Gastroesophageal sphincter (tissue), 4 donors: ENCODE results near the gene HSP90B1. TPM values are rescaled to one million over a fixed set of nuclear protein-coding genes. Genes with fewer than 3 reads are reported as not detected.
A peak's percentile ranks its signal among the peaks of the same experiment; 100 is the strongest.

Experiments
- ATAC-seq: fragments of 150-250 bp; one replicate; pipeline ENCODE4 v1.9.1; 2016; ENCODE audit warnings: mild to moderate bottlenecking, moderate library complexity
- H3K27ac ChIP-seq, 4 donors: fragments of 200-600 bp; sonication (generic) in 3 of 4; 1 replicate in 3 of 4; 2 replicates in 1 of 4; pipeline ENCODE4 v1.5.1; 2016 to 2019
- H3K27me3 ChIP-seq: fragments of 200-600 bp; sonication (generic); one replicate; pipeline ENCODE4 v1.5.1; 2019
- H3K36me3 ChIP-seq, 2 donors: fragments of 200-600 bp; sonication (generic); one replicate each; pipeline ENCODE4 v1.5.1; 2019; ENCODE audit warnings: control low read depth in 1 of 2
- H3K4me1 ChIP-seq, 3 donors: fragments of 200-600 bp; sonication (generic); 1 replicate in 2 of 3; 2 replicates in 1 of 3; pipeline ENCODE4 v1.5.1; 2016 to 2019; ENCODE audit warnings: control low read depth in 2 of 3
- H3K4me3 ChIP-seq, 2 donors: fragments of 200-600 bp; sonication (generic); one replicate each; pipeline ENCODE4 v1.5.1; 2019; ENCODE audit warnings: mild to moderate bottlenecking in 1 of 2, moderate library complexity in 1 of 2
- H3K9me3 ChIP-seq, 3 donors: fragments of 200-600 bp; sonication (generic); one replicate each; pipeline ENCODE4 v1.5.1; 2017 to 2019; ENCODE audit warnings: control low read depth in 2 of 3
- CTCF ChIP-seq, 4 experiments: fragments of 200-600 bp in 2 of 4; fragments of 450-650 bp in 2 of 4; sonication (generic) in 1 of 4; IDR thresholded peaks; one replicate each; pipeline ENCODE4 v1.5.1; 2017 to 2019; ENCODE audit warnings: antibody characterized with exemption in 4 of 4, mild to moderate bottlenecking in 2 of 4, moderate library complexity in 2 of 4
- EP300 ChIP-seq: sonication (generic); formaldehyde crosslinking; IDR thresholded peaks from one replicate; pipeline ENCODE4 v1.6.1; 2017; ENCODE audit warnings: antibody characterized with exemption, mild to moderate bottlenecking
- POLR2A ChIP-seq, 2 donors: fragments of 450-650 bp; IDR thresholded peaks; one replicate each; pipeline ENCODE4 v1.6.1; 2017; ENCODE audit warnings: antibody characterized with exemption in 2 of 2, mild to moderate bottlenecking in 2 of 2, moderate library complexity in 1 of 2
- POLR2AphosphoS5 ChIP-seq: sonication (generic); formaldehyde crosslinking; IDR thresholded peaks from one replicate; pipeline ENCODE4 v1.6.1; 2017; ENCODE audit warnings: antibody characterized with exemption
- WGBS, 2 donors: methylation state at CpG; one replicate each; pipeline ENCODE4 v1.1.5; 2018; ENCODE audit warnings: low coverage in 1 of 2; 5-methylcytosine and 5-hydroxymethylcytosine counted together
- total RNA-seq, 4 donors: library from RNA; depleted of rRNA; stranded (reverse); fragments of >200 nt; gene quantifications; one replicate each; pipeline ENCODE4 v1.1.0, GENCODE V29; 2016

The HSP90B1 gene
- total RNA-seq, 4 donors from 2014 or later = 137 to 334 (median 231) TPM

- no CpG with 5 or more reads among the region's 1 CpG for WGBS, 2 donors
- TF ChIP-seq POLR2AphosphoS5 (no peak), EP300 (no peak), POLR2A (IDR thresholded peaks at IDR 0.05) (no peak), CTCF (IDR thresholded peaks at IDR 0.05) (no peak)
- Histone ChIP-seq H3K4me3 (no peak overlapping the region), H3K9me3 (no peaks in the 10 kb centered on the region), H3K36me3 (no peaks in the 10 kb centered on the region), H3K27me3 (no peaks in the 10 kb centered on the region), H3K27ac (no peak overlapping the region), H3K4me1 (no peaks in the 10 kb centered on the region)
- no peak for ATAC-seq
Measured at GRCh38 chr12:103903993-103904392, 26.2 kb upstream of the HSP90B1 start.

- Histone ChIP-seq H3K36me3 (no peaks in the 10 kb centered on the region), H3K4me1 (no peaks in the 10 kb centered on the region), H3K27ac (no peak overlapping the region), H3K4me3 (no peak overlapping the region), H3K9me3 (no peaks in the 10 kb centered on the region), H3K27me3 (no peaks in the 10 kb centered on the region)
- ATAC-seq = no peak
- TF ChIP-seq EP300 (no peak), POLR2A (IDR thresholded peaks at IDR 0.05) (no peak), POLR2AphosphoS5 (no peak), CTCF (IDR thresholded peaks at IDR 0.05) (no peak)
- WGBS, 2 donors = 58 to 71% methylated on average over 3 to 4 of the region's 4 CpGs
Measured at GRCh38 chr12:103905730-103906349, 24.4 kb upstream of the HSP90B1 start.

- Histone ChIP-seq H3K9me3 (no peaks in the 10 kb centered on the region), H3K36me3 (no peaks in the 10 kb centered on the region), H3K27me3 (no peaks in the 10 kb centered on the region), H3K27ac (no peak overlapping the region), H3K4me3 (no peak overlapping the region), H3K4me1 (no peaks in the 10 kb centered on the region)
- TF ChIP-seq CTCF (IDR thresholded peaks at IDR 0.05) = no peak
- no peak for TF ChIP-seq EP300
- TF ChIP-seq POLR2AphosphoS5 = no peak
- TF ChIP-seq POLR2A (IDR thresholded peaks at IDR 0.05) = no peak
- ATAC-seq = no peak
Measured at GRCh38 chr12:103908246-103908541, 22.0 kb upstream of the HSP90B1 start.

- TF ChIP-seq POLR2AphosphoS5 (no peak), POLR2A (IDR thresholded peaks at IDR 0.05) (no peak)
- H3K4me3 ChIP-seq = no peak overlapping the region
- H3K27me3 ChIP-seq = no peaks in the 10 kb centered on the region
- no peaks in the 10 kb centered on the region for H3K9me3 ChIP-seq
- H3K36me3 ChIP-seq = no peaks in the 10 kb centered on the region
- H3K27ac ChIP-seq = no peak overlapping the region
- peak; percentile 36 for ATAC-seq
- H3K4me1 ChIP-seq = no peaks in the 10 kb centered on the region
- 6 to 40% methylated on average over 1 to 2 of the region's 2 CpGs for WGBS, 2 donors
Measured at GRCh38 chr12:103908877-103909276, 21.3 kb upstream of the HSP90B1 start.

- 88 to 100% methylated on average over 1 of the region's 1 CpG for WGBS, 2 donors
- Histone ChIP-seq H3K9me3 (no peaks in the 10 kb centered on the region), H3K36me3 (no peaks in the 10 kb centered on the region), H3K27ac (no peak overlapping the region), H3K4me3 (no peak overlapping the region), H3K4me1 (no peaks in the 10 kb centered on the region), H3K27me3 (no peaks in the 10 kb centered on the region)
- no peak for ATAC-seq
- TF ChIP-seq EP300 (no peak), CTCF (IDR thresholded peaks at IDR 0.05) (no peak), POLR2AphosphoS5 (no peak), POLR2A (IDR thresholded peaks at IDR 0.05) (no peak)
Measured at GRCh38 chr12:103909811-103910210, 20.4 kb upstream of the HSP90B1 start.
